ENCODE measurements around the gene UFSP1. TPM values are rescaled to one million over a fixed set of nuclear protein-coding genes. Genes with fewer than 3 reads are reported as not detected.
A peak's percentile ranks its signal among the peaks of the same experiment; 100 is the strongest.

The UFSP1 gene
- total RNA-seq, 1 experiment from 2014 or later: 5.6 TPM

DNA sequence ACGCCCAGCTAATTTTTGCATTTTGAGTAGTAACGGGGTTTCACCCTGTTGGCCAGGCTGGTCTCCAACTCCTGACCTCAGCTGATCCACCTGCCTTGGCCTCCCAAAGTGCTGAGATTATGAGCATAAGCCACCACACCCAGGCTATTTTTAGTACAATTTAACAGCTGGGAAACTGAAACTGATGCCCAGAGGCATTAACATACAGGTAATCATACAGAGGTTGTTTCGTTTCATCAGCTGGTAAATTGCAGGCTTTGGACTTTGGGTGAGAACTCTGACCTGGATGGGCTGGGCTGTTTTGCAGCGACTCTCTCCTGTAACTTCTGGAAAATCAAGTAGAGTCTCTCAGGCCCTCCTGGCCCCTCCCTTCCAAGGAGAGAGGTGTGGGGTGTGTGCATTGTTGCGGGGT lies 12.4 kb upstream of the UFSP1 start:
- DNase-seq (ENCODE audit: low read depth, low spot score): no peak
- Histone ChIP-seq H3K4me3 (replicated peaks in 1 of 2; ENCODE audit: low read depth in 1 of 2, low read length in 2 of 2) (no peak overlapping the region), H3K27ac (ENCODE audit: low read depth, low read length) (no peak overlapping the region), H3K27me3 (ENCODE audit: insufficient read depth, low read length) (no peaks in the 10 kb centered on the region), H3K36me3 (ENCODE audit: control insufficient read depth in 1 of 2, insufficient read depth in 2 of 2, low read length in 2 of 2) (no peaks in the 10 kb centered on the region), H3K9me2 (ENCODE audit: insufficient read depth) (no peaks in the 10 kb centered on the region), H3K9me3 (ENCODE audit: control insufficient read depth in 1 of 2, insufficient read depth in 1 of 2, low read depth in 1 of 2, low read length in 2 of 2) (no peaks in the 10 kb centered on the region), H4K20me1 (ENCODE audit: insufficient read depth) (no peaks in the 10 kb centered on the region), H3K4me2 (ENCODE audit: low read length) (peak overlapping the region; percentile 15; the same call in 1 of the 2 replicates), H3K79me2 (ENCODE audit: insufficient read depth, low read length) (no peaks in the 10 kb centered on the region), H3K9ac (ENCODE audit: low read length) (no peak overlapping the region), H2AFZ (ENCODE audit: low read depth, low read length, poor library complexity, severe bottlenecking) (no peak overlapping the region), H3K4me1 (ENCODE audit: control insufficient read depth in 1 of 2, insufficient read depth in 2 of 2, low read length in 2 of 2) (peaks cover 4 to 10% of the 10 kb centered on the region in 2 experiments)
- POLR2A ChIA-PET: no interaction called here
- no TSS peak for BruUV-seq (replicated peaks)
- intact Hi-C loops (cut with micrococcal nuclease): no loop called here
- RAD21 ChIA-PET (ENCODE audit: low non-redundant PET in 1 of 2, low total read pairs in 2 of 2, uncharacterized antibody in 2 of 2, unreplicated experiment in 2 of 2): no interaction called here
- CTCF ChIA-PET: interaction anchor here (0.9 kb wide), 1 partner anchor 157 kb away, joined by 4 read pairs; no protein-coding TSS in a partner anchor
- no peak for TF ChIP-seq SP1 (IDR thresholded peaks at IDR 0.05; ENCODE audit: low read depth)
- TF ChIP-seq JUND (IDR thresholded peaks at IDR 0.05): no peak
- TF ChIP-seq, protein P1, sequence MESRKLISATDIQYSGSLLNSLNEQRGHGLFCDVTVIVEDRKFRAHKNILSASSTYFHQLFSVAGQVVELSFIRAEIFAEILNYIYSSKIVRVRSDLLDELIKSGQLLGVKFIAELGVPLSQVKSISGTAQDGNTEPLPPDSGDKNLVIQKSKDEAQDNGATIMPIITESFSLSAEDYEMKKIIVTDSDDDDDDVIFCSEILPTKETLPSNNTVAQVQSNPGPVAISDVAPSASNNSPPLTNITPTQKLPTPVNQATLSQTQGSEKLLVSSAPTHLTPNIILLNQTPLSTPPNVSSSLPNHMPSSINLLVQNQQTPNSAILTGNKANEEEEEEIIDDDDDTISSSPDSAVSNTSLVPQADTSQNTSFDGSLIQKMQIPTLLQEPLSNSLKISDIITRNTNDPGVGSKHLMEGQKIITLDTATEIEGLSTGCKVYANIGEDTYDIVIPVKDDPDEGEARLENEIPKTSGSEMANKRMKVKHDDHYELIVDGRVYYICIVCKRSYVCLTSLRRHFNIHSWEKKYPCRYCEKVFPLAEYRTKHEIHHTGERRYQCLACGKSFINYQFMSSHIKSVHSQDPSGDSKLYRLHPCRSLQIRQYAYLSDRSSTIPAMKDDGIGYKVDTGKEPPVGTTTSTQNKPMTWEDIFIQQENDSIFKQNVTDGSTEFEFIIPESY (IDR thresholded peaks at IDR 0.05; ENCODE audit: extremely low read depth, insufficient replicate concordance, low read length): no peak
- no peak for TF ChIP-seq EGR1 (IDR thresholded peaks at IDR 0.05; ENCODE audit: low read depth)
- TF ChIP-seq, protein P2, sequence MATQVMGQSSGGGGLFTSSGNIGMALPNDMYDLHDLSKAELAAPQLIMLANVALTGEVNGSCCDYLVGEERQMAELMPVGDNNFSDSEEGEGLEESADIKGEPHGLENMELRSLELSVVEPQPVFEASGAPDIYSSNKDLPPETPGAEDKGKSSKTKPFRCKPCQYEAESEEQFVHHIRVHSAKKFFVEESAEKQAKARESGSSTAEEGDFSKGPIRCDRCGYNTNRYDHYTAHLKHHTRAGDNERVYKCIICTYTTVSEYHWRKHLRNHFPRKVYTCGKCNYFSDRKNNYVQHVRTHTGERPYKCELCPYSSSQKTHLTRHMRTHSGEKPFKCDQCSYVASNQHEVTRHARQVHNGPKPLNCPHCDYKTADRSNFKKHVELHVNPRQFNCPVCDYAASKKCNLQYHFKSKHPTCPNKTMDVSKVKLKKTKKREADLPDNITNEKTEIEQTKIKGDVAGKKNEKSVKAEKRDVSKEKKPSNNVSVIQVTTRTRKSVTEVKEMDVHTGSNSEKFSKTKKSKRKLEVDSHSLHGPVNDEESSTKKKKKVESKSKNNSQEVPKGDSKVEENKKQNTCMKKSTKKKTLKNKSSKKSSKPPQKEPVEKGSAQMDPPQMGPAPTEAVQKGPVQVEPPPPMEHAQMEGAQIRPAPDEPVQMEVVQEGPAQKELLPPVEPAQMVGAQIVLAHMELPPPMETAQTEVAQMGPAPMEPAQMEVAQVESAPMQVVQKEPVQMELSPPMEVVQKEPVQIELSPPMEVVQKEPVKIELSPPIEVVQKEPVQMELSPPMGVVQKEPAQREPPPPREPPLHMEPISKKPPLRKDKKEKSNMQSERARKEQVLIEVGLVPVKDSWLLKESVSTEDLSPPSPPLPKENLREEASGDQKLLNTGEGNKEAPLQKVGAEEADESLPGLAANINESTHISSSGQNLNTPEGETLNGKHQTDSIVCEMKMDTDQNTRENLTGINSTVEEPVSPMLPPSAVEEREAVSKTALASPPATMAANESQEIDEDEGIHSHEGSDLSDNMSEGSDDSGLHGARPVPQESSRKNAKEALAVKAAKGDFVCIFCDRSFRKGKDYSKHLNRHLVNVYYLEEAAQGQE (IDR thresholded peaks at IDR 0.05; ENCODE audit: low read depth): no peak
- TF ChIP-seq, protein P3, sequence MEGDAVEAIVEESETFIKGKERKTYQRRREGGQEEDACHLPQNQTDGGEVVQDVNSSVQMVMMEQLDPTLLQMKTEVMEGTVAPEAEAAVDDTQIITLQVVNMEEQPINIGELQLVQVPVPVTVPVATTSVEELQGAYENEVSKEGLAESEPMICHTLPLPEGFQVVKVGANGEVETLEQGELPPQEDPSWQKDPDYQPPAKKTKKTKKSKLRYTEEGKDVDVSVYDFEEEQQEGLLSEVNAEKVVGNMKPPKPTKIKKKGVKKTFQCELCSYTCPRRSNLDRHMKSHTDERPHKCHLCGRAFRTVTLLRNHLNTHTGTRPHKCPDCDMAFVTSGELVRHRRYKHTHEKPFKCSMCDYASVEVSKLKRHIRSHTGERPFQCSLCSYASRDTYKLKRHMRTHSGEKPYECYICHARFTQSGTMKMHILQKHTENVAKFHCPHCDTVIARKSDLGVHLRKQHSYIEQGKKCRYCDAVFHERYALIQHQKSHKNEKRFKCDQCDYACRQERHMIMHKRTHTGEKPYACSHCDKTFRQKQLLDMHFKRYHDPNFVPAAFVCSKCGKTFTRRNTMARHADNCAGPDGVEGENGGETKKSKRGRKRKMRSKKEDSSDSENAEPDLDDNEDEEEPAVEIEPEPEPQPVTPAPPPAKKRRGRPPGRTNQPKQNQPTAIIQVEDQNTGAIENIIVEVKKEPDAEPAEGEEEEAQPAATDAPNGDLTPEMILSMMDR (IDR thresholded peaks at IDR 0.05 in 2 of 3, conservative IDR thresholded peaks at IDR 0.05 in 1 of 3; ENCODE audit: borderline replicate concordance in 1 of 3, insufficient read depth in 1 of 3, low read depth in 2 of 3, low read length in 2 of 3): no peak
- TF ChIP-seq CEBPB (IDR thresholded peaks at IDR 0.05; ENCODE audit: low read depth): no peak
- no peak for TF ChIP-seq POLR2A (IDR thresholded peaks at IDR 0.05; ENCODE audit: borderline replicate concordance, extremely low read depth, insufficient read depth, insufficient read length)
- no peak for TF ChIP-seq ZNF274 (IDR thresholded peaks at IDR 0.05; ENCODE audit: low read depth, low read length)
- no peak for TF ChIP-seq FOSL1 (IDR thresholded peaks at IDR 0.05; ENCODE audit: low read depth)
- TF ChIP-seq, protein P4, sequence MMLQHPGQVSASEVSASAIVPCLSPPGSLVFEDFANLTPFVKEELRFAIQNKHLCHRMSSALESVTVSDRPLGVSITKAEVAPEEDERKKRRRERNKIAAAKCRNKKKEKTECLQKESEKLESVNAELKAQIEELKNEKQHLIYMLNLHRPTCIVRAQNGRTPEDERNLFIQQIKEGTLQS (IDR thresholded peaks at IDR 0.05): no peak
- TF ChIP-seq ZFX (IDR thresholded peaks at IDR 0.05): no peak
- no peak for TF ChIP-seq EZH2phosphoT487 (IDR thresholded peaks at IDR 0.05; ENCODE audit: borderline replicate concordance)
- TF ChIP-seq SRF (IDR thresholded peaks at IDR 0.05; ENCODE audit: low read depth): no peak
- no peak for TF ChIP-seq RAD21 (IDR thresholded peaks at IDR 0.05; ENCODE audit: low read depth)
- no peak for TF ChIP-seq POLR2AphosphoS5 (IDR thresholded peaks at IDR 0.05; ENCODE audit: low read depth, low read length)
- ATAC-seq: no peak
